Ectodermal cell (in vitro differentiated cells): ENCODE results near the gene MKNK1.

Source experiments
- H3K27ac ChIP-seq: 2 replicates; pipeline ENCODE4 v1.7.0; 2013; ENCODE audit warnings: mild to moderate bottlenecking, low read depth, low read length; ENCODE audit not compliant: insufficient read depth, poor library complexity, severe bottlenecking
- H3K27me3 ChIP-seq: 2 replicates; pipeline ENCODE4 v1.7.0; 2013; ENCODE audit warnings: mild to moderate bottlenecking, low read length; ENCODE audit not compliant: insufficient read depth, control insufficient read depth, poor library complexity, severe bottlenecking
- H3K36me3 ChIP-seq: one replicate; pipeline ENCODE4 v1.7.0; 2013; ENCODE audit warnings: low read length; ENCODE audit not compliant: control insufficient read depth, insufficient read depth
- H3K4me1 ChIP-seq: one replicate; pipeline ENCODE4 v1.7.0; 2013; ENCODE audit warnings: low read length; ENCODE audit not compliant: control insufficient read depth, insufficient read depth
- H3K4me3 ChIP-seq: 2 replicates; pipeline ENCODE4 v1.7.0; 2013; ENCODE audit warnings: low read depth, low read length, control low read depth; ENCODE audit not compliant: insufficient read depth
- H3K9me3 ChIP-seq: 2 replicates; pipeline ENCODE4 v1.7.0; 2013; ENCODE audit warnings: mild to moderate bottlenecking, low read length, moderate library complexity; ENCODE audit not compliant: control insufficient read depth
- WGBS, 2 experiments: methylation state at CpG; one replicate each; pipeline ENCODE4 v1.1.7; 2013; ENCODE audit warnings: missing lambda C conversion rate in 2 of 2; 5-methylcytosine and 5-hydroxymethylcytosine counted together

The MKNK1 gene

DNA sequence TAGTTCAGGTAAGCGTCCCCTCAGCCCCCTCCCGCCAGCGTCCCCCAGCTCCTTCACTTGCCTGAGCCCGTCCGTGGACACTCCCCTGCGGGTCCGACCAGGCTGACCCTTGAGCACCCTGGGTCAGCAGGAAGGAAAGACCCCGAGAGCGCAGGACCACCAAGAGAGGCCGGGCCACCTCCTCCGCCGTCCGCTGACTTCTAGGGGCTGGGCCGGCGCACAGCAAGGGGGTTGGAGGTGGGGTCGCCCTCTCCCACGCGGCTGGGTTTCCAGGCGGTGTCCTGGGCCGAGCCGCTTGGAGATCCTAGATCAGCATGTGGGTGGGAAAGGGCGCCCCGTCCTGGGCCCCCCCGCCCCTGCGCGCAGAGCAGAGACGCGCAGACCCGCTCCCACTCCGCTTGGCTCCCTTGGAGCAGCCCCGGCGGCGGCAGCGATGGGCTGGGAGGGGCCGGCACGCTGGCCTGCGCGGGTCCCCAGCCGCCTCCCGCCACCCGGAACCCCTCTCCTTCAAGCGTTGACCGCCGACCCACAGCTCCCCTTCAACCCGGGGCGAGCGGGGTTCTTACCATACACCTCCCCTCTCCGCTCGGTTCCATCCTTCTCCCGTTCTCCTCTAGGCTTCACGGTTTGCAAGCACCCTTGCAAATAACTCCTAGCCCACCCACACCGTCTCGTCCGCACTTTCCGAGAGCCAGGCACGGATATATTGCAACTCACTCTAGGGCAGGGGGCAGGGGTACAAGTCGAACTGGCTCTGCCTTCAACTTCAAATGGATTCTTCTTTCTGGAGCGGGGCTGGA is 60.1 kb downstream of the MKNK1 start:
- no peaks in the 10 kb centered on the region for H3K36me3 ChIP-seq
- peaks cover 3% of the 10 kb centered on the region for H3K4me1 ChIP-seq
- 4% methylated on average over 57 to 58 of the region's 58 CpGs for WGBS, 2 experiments
- H3K9me3 ChIP-seq, result no peaks in the 10 kb centered on the region
- peak overlapping the region; percentile 11 for H3K4me3 ChIP-seq
- H3K27me3 ChIP-seq, result peaks cover 73% of the 10 kb centered on the region
- H3K27ac ChIP-seq, result no peak overlapping the region

DNA sequence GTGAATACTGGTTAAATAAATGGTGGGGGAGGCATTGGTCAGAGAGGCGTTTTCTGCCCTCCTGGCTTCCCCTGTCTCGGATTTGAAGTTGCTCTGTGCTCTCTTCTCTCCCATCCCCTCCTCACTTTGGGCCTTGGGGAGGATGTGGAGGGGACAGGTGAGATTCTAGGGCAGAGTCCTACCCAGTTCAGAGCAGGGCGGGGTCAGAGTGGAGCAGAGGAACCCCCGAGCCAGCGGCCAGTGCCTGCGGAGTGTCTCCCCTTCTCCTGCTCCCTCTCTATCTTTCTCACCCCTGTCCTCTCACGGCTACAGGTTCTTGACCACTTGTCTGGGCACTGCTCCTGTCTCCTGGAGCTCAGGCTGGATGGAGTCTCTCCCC is 60.7 kb downstream of the MKNK1 start:
- Histone ChIP-seq H3K9me3 (no peaks in the 10 kb centered on the region), H3K27ac (no peak overlapping the region), H3K27me3 (peaks cover 73% of the 10 kb centered on the region), H3K4me3 (peak overlapping the region; percentile 11), H3K36me3 (no peaks in the 10 kb centered on the region), H3K4me1 (peaks cover 3% of the 10 kb centered on the region)
- WGBS, 2 experiments, result 39 to 47% methylated on average over 5 to 7 of the region's 7 CpGs

DNA sequence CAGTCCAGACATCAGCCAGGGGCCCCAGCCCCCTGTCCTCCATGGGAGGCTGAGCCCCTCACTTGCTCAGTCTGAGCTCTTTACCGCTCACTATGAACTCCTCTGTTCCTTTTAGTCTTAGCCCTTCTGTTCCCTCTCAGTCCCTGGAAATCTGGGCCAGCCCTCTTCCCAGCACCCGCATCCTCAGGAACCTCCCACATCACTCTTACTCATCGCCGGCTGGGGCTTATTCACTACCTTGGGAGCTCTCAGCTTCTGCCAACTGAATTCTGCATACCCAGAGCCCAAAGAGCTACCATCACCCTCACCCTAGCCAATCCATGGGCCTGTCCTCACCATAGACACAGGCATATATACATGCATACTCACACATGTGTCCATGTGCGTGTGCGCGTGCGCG is 64.1 kb downstream of the MKNK1 start:
- Histone ChIP-seq H3K4me1 (peaks cover 3% of the 10 kb centered on the region), H3K36me3 (no peaks in the 10 kb centered on the region), H3K27me3 (peaks cover 66% of the 10 kb centered on the region), H3K4me3 (no peak overlapping the region), H3K27ac (no peak overlapping the region), H3K9me3 (no peaks in the 10 kb centered on the region)
- WGBS, 2 experiments, result 61 to 62% methylated on average over 9 of the region's 9 CpGs

DNA sequence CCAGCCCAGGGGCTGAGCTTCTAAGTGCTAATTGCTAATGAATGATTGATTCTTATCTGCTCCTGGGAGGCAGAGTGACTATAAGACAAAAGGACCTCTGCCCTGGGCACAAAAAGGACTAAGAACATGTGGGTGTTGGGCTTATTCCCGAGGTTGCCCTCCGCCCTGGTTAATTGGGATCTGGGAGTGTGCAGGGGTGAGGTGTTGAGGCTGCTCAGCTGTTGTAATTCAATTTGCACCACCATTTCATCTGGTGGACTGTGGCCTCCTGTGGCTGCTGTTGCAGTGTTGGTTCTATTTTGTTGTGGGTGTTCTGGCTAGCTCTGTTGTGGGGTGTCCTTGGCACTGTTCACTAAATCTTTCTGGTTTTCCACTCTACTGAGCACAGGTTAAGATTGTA is 65.9 kb downstream of the MKNK1 start:
- Histone ChIP-seq H3K27ac (no peak overlapping the region), H3K36me3 (no peaks in the 10 kb centered on the region), H3K27me3 (peaks cover 66% of the 10 kb centered on the region), H3K9me3 (no peaks in the 10 kb centered on the region), H3K4me3 (no peak overlapping the region), H3K4me1 (no peaks in the 10 kb centered on the region)
- 67 to 72% methylated on average over 2 of the region's 2 CpGs for WGBS, 2 experiments

DNA sequence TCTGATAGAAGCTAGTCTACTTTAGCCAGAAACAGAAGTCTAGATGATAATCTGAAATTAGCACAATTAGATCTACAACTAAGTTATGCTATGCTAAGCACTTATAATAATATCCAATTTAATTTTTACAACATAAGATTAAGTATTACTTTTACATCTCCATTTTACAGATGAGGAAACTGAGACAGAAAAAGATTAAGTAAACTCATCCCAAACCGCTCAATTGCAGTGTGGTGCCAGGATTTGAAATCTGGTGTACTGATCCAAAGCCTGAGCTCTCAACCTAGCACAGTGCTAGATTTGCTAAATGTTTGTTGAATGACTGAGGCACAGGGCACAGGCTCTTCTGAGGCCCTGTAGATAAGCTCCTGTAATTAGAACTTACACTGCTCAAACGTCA is 66.4 kb downstream of the MKNK1 start:
- WGBS, 2 experiments, result 82 to 89% methylated on average over 2 of the region's 2 CpGs
- Histone ChIP-seq H3K27ac (no peak overlapping the region), H3K4me3 (no peak overlapping the region), H3K9me3 (no peaks in the 10 kb centered on the region), H3K4me1 (no peaks in the 10 kb centered on the region), H3K36me3 (no peaks in the 10 kb centered on the region), H3K27me3 (peaks cover 66% of the 10 kb centered on the region)

DNA sequence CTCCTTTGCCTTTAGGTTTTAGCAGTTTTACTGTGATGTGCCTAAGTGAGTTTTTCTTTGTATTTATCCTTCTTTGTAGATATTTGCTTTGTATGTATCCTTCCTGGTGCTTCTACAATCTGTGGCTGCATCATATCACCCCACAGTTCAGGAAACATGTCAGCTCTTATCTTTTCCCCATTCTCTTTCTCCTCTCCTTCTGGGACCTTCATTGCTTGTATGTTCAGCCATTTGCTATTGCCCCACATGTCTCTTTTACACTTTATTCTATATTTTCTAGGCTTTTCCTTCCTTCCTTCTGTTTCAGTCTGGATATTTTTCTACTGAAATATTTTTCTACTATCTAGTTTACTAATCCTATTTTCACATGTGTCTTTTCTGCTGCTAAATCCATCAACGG is 67.5 kb downstream of the MKNK1 start:
- Histone ChIP-seq H3K4me1 (no peaks in the 10 kb centered on the region), H3K4me3 (no peak overlapping the region), H3K9me3 (no peaks in the 10 kb centered on the region), H3K27ac (no peak overlapping the region), H3K36me3 (no peaks in the 10 kb centered on the region), H3K27me3 (peaks cover 66% of the 10 kb centered on the region)
- WGBS, 2 experiments, result 71 to 94% methylated on average over 1 of the region's 1 CpG

DNA sequence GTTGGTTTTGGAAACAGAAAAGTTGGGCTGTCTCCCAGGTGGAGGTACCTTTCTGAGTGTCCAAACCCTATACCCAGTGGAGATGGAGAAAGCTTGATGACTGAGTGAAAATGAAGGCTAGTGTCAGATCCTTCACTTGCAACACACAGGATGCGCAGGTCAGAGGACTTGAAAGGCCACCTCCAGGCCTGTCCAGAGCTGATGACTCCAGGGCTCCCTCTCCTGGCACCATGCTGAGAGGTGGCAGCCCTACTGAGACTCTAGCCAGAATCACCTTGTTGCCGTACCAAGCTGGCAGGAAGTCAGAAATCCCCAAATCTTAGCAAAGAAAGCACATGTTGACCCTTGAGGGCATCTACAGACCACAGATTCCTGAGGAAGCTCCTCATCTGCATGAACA is 69.0 kb downstream of the MKNK1 start:
- Histone ChIP-seq H3K27ac (no peak overlapping the region), H3K4me3 (no peak overlapping the region), H3K4me1 (no peaks in the 10 kb centered on the region), H3K36me3 (no peaks in the 10 kb centered on the region), H3K9me3 (no peaks in the 10 kb centered on the region), H3K27me3 (peaks cover 66% of the 10 kb centered on the region)
- 79 to 86% methylated on average over 2 of the region's 2 CpGs for WGBS, 2 experiments

DNA sequence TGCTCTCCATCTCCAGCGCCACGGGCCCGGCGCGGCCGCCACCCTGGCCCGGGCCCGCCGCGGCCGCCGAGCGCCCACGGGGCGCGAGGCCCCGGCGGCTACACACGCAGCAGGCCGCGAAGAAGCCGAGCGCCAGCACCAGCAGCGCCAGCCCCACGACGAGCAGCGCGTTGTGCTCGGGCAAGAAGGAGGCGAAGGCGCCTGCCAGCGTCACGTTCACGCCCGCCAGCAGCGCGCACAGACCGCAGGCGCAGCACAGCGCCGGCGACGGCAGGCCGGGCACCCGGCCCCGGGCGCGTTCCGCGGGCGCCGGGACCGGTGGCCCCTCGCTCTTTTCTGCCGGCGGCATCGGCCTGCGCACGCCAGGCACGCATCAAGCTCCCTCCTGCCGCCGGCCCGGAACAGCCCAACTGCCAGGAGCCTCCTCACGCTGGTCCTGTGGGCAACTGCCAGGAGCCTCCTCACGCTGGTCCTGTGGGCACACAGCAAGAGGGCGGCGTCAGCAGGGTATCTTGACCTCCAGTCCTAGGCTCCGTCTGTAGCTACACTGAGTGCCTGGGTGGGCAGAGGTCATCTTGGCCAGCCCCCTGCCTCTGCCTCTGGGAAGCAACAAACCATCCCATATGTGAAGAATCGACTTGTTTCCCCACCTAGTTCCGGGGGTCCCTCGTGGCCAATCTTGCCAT is 70.7 kb downstream of the MKNK1 start:
- Histone ChIP-seq H3K4me3 (peak overlapping the region; percentile 17), H3K36me3 (no peaks in the 10 kb centered on the region), H3K4me1 (peaks cover 3% of the 10 kb centered on the region), H3K27ac (no peak overlapping the region), H3K9me3 (no peaks in the 10 kb centered on the region), H3K27me3 (peaks cover 82% of the 10 kb centered on the region)
- 7% methylated on average over 71 of the region's 71 CpGs for WGBS, 2 experiments

DNA sequence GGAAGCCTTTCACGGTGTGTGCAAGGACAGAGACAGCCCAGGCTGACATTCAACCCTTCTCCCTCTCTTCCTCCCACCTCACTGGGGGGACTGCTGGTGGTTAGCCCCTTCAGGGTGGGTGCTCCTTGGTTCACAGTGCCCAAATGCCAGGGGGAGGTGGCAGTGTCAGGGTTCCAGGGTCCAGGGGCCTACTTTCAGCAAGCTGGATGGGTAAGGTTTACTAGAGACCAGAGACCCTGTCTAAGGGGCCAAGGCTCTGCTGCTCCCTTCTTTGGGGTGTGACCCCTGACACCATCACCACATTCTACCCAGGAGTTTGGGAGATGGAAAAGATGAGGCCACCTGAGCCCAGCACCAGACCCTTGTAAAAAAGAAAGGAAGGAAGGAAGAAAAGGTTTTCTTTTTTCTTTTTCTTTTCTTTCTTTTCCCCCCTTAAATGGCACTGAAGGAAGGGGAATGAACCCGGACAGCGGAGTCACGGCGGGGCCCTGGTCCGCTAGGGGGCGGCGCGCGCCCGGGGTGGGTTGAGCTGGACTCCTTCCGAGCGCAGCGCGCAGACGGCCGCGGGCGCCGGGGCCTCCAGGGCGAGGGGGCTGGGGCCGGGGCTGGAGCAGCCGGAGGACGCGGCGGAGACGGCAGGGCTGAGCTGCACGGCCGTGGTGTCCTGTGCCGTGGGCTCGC is 71.4 kb downstream of the MKNK1 start:
- H3K4me3 ChIP-seq, result no peak overlapping the region
- H3K36me3 ChIP-seq, result no peaks in the 10 kb centered on the region
- H3K27ac ChIP-seq, result no peak overlapping the region
- H3K4me1 ChIP-seq, result peaks cover 10% of the 10 kb centered on the region
- H3K27me3 ChIP-seq, result peaks cover 88% of the 10 kb centered on the region
- WGBS, 2 experiments, result 1% methylated on average over 31 of the region's 31 CpGs
- H3K9me3 ChIP-seq, result no peaks in the 10 kb centered on the region

DNA sequence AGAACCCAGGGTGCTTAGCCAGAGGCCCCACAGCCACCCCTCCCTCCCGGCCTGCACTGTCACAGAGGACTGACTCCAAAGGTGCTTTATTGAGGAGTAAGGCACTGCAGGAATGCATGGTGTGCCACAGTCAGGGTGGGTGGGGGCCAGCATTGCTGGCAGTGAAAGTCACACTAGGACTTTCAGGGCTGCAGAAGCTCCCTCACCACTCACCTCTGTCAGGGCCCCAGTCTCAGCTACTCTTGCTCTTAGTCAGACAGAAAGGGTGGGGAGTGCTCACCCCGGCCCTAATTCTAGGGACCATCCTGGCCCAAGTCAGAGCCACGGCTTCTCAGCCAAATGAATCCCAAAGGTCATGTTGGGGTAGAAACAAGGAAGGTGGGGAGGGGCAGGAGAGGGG is 72.0 kb downstream of the MKNK1 start:
- H3K9me3 ChIP-seq, result no peaks in the 10 kb centered on the region
- H3K4me1 ChIP-seq, result peaks cover 12% of the 10 kb centered on the region
- H3K27me3 ChIP-seq, result peaks cover 94% of the 10 kb centered on the region
- H3K36me3 ChIP-seq, result no peaks in the 10 kb centered on the region
- WGBS, 2 experiments, result 93 to 94% methylated on average over 3 of the region's 3 CpGs
- H3K4me3 ChIP-seq, result no peak overlapping the region
- H3K27ac ChIP-seq, result no peak overlapping the region
